GM21367 (cell line): Measurements from ENCODE around the gene UBE2QL1.

Experiments used
- ATAC-seq: cut with Tn5 transposase; IDR thresholded peaks from one replicate; pipeline ENCODE4 v1.9.1; 2021; ENCODE audit not compliant: unreplicated experiment

The UBE2QL1 gene

GRCh38 chr5:6427694-6428093, 21.0 kb upstream of the UBE2QL1 start:
- no peak for ATAC-seq

- ATAC-seq = no peak
Measured at GRCh38 chr5:6430418-6431028, 18.1 kb upstream of the UBE2QL1 start.

GRCh38 chr5:6431214-6432195, 17.2 kb upstream of the UBE2QL1 start:
- ATAC-seq = no peak

- no peak for ATAC-seq
Measured at GRCh38 chr5:6432206-6432605, 16.5 kb upstream of the UBE2QL1 start.

- no peak for ATAC-seq
Measured at GRCh38 chr5:6434731-6435130, 13.9 kb upstream of the UBE2QL1 start.

GRCh38 chr5:6435356-6435755, 13.3 kb upstream of the UBE2QL1 start:
- no peak for ATAC-seq

- no peak for ATAC-seq
Measured at GRCh38 chr5:6436715-6437331, 11.8 kb upstream of the UBE2QL1 start.

GRCh38 chr5:6439588-6440550, 8.8 kb upstream of the UBE2QL1 start:
- no peak for ATAC-seq

- ATAC-seq = no peak
Measured at GRCh38 chr5:6442333-6442732, 6.3 kb upstream of the UBE2QL1 start.

GRCh38 chr5:6443326-6443725, 5.3 kb upstream of the UBE2QL1 start:
- no peak for ATAC-seq

GRCh38 chr5:6446042-6446441, 2.6 kb upstream of the UBE2QL1 start:
- no peak for ATAC-seq

- no peak for ATAC-seq
Measured at GRCh38 chr5:6446626-6447309, 1.9 kb upstream of the UBE2QL1 start.

- no peak for ATAC-seq
Measured at GRCh38 chr5:6447384-6448140, 1.1 kb upstream of the UBE2QL1 start.

GRCh38 chr5:6448141-6448491, 543 bp upstream of the UBE2QL1 start:
- no peak for ATAC-seq

- no peak for ATAC-seq
Measured at GRCh38 chr5:6449465-6450158, 953 bp downstream of the UBE2QL1 start.

- ATAC-seq = no peak
Measured at GRCh38 chr5:6450319-6450833, 1.7 kb downstream of the UBE2QL1 start.

- no peak for ATAC-seq
Measured at GRCh38 chr5:6452622-6453504, 4.2 kb downstream of the UBE2QL1 start.
